Spleen (tissue), 11 donors: ENCODE measurements around the gene CD163L1. TPM values are rescaled to one million over a fixed set of nuclear protein-coding genes. Genes with fewer than 3 reads are reported as not detected.
"Not testable (repeated sequence)": the region's sequence is repeated elsewhere in the genome, so short reads cannot be mapped to it uniquely, and the experiment has no call there.

Experiments used
- DNase-seq: peaks from one replicate; pipeline ENCODE4 v3.0.0-alpha.2; 2020
- H3K27ac ChIP-seq, 8 donors: fragments of 200-600 bp; sonication (generic) in 7 of 8; 1 replicate in 4 of 8; 2 replicates in 4 of 8; pipeline versions ENCODE4 v1.5.0 to v1.8.0; 2016 to 2021; ENCODE audit warnings: inconsistent platforms in 4 of 8, mild to moderate bottlenecking in 4 of 8, moderate library complexity in 1 of 8
- H3K27me3 ChIP-seq, 7 donors: fragments of 200-600 bp; sonication (generic) in 6 of 7; replicated peaks in 1 of 7; 1 replicate in 4 of 7; 2 replicates in 3 of 7; pipeline versions ENCODE4 v1.5.0 to v1.8.0; 2016 to 2021; ENCODE audit warnings: inconsistent platforms in 3 of 7, mild to moderate bottlenecking in 1 of 7
- H3K36me3 ChIP-seq, 6 donors: fragments of 200-600 bp; sonication (generic) in 5 of 6; 1 replicate in 4 of 6; 2 replicates in 2 of 6; pipeline versions ENCODE4 v1.5.0 to v1.8.0; 2016 to 2021; ENCODE audit warnings: inconsistent platforms in 2 of 6
- H3K4me1 ChIP-seq, 6 donors: fragments of 200-600 bp; sonication (generic) in 5 of 6; 1 replicate in 3 of 6; 2 replicates in 3 of 6; pipeline versions ENCODE4 v1.5.0 to v1.8.0; 2016 to 2021; ENCODE audit warnings: inconsistent platforms in 3 of 6
- H3K4me3 ChIP-seq, 8 donors: fragments of 200-600 bp; sonication (generic) in 7 of 8; 1 replicate in 4 of 8; 2 replicates in 4 of 8; pipeline versions ENCODE4 v1.5.0 to v1.8.0; 2016 to 2021; ENCODE audit warnings: inconsistent platforms in 4 of 8, mild to moderate bottlenecking in 4 of 8, moderate library complexity in 2 of 8
- H3K9me3 ChIP-seq, 8 donors: fragments of 200-600 bp; sonication (generic) in 7 of 8; 1 replicate in 4 of 8; 2 replicates in 4 of 8; pipeline versions ENCODE4 v1.5.0 to v1.8.0; 2016 to 2021; ENCODE audit warnings: inconsistent platforms in 4 of 8
- POLR2A ChIP-seq, 3 donors: fragments of 450-650 bp; IDR thresholded peaks; one replicate each; pipeline ENCODE4 v1.5.1; 2017; ENCODE audit warnings: antibody characterized with exemption in 3 of 3, mild to moderate bottlenecking in 1 of 3
- POLR2AphosphoS5 ChIP-seq, 3 donors: sonication (generic); formaldehyde crosslinking; IDR thresholded peaks; one replicate each; pipeline ENCODE4 v1.5.1; 2017; ENCODE audit warnings: antibody characterized with exemption in 3 of 3
- WGBS, 5 donors: extraction: QIAGEN DNeasy Blood & Tissue Kit in 3 of 5; methylation state at CpG; one replicate each; pipeline versions ENCODE4 v1.1.5 to v1.1.7; 2013 to 2018; 5-methylcytosine and 5-hydroxymethylcytosine counted together
- intact Hi-C: fragments of 100-400 bp; cut with DNase I; formaldehyde crosslinking; loops from one replicate; pipeline ENCODE4 v1.15.0; 2023; ENCODE audit warnings: low total_unique reads
- polyA plus RNA-seq, 3 donors: library from polyadenylated mRNA; stranded (reverse); fragments of 200-250 nt; gene quantifications; one replicate each; pipeline ENCODE4 v1.2.1, GENCODE V29; 2013
- total RNA-seq, 7 donors: library from RNA; depleted of rRNA in 3 of 7; stranded (reverse); fragments of >200 nt in 3 of 7; fragmentation: NEBNext Ultra II Directional in 4 of 7; extraction: Animal tissue kit (Norgen Biotek cat#: 25700) in 4 of 7; gene quantifications; one replicate each; pipeline versions ENCODE4 v1.1.0 to v1.2.1, GENCODE V29; 2016 to 2021
- TF ChIP-seq, protein P1 (sequence below), 11 experiments: fragments of 200-600 bp in 7 of 11; fragments of 450-650 bp in 4 of 11; sonication (generic) in 4 of 11; IDR thresholded peaks in 8 of 11; conservative IDR thresholded peaks in 3 of 11; 1 replicate in 7 of 11; 2 replicates in 4 of 11; pipeline versions ENCODE4 v1.4.0 to v1.8.0; 2016 to 2021; ENCODE audit warnings: antibody characterized with exemption in 11 of 11, inconsistent platforms in 4 of 11, mild to moderate bottlenecking in 1 of 11
- donor health status: healthy with polysubstance abuse.
- donor health status: DM: no; HTN: no; CAD: no; lungs with moderate emphysema.
- donor health status: DM: no; HTN: no; CAD: no.
- donor health status: Bipolar disorder and iron deficiency.
- donor health status: healthy.
- donor health status: DM: no; HTN: no; CAD: no.
- donor health status: DM: yes; HTN: yes; CAD: no.

Gene CD163L1
- total and polyA plus RNA-seq, 10 donors: 11.7 to 192 (median 79.6) TPM

DNA sequence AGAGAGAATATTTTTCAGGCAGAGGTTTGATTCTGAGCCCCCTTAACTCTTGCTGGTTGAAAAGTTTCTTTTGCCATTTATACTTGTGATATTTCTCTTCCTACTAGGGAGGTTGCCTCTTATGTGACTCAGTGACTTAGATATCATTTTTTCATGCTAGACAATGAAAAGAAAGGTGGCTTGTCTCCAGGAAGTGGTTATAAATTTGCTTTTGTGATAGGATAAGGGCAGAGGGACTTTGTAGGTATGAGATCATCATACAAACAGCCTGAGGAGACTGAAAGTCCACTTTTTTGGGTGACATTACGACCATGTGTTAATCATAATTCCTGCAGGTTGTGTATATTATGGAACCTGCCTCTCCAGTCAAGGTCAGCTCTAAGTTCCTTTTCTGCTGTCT, 104.3 kb downstream of the CD163L1 start:
- TF ChIP-seq POLR2AphosphoS5 (IDR thresholded peaks at IDR 0.05) (no peak), POLR2A (IDR thresholded peaks at IDR 0.05) (no peak)
- TF ChIP-seq, protein P1, sequence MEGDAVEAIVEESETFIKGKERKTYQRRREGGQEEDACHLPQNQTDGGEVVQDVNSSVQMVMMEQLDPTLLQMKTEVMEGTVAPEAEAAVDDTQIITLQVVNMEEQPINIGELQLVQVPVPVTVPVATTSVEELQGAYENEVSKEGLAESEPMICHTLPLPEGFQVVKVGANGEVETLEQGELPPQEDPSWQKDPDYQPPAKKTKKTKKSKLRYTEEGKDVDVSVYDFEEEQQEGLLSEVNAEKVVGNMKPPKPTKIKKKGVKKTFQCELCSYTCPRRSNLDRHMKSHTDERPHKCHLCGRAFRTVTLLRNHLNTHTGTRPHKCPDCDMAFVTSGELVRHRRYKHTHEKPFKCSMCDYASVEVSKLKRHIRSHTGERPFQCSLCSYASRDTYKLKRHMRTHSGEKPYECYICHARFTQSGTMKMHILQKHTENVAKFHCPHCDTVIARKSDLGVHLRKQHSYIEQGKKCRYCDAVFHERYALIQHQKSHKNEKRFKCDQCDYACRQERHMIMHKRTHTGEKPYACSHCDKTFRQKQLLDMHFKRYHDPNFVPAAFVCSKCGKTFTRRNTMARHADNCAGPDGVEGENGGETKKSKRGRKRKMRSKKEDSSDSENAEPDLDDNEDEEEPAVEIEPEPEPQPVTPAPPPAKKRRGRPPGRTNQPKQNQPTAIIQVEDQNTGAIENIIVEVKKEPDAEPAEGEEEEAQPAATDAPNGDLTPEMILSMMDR (IDR thresholded peaks at IDR 0.05 in 8 of 11, conservative IDR thresholded peaks at IDR 0.05 in 3 of 11): no peak
- WGBS, 5 donors: 70 to 85% (median 81%) methylated on average over 1 of the region's 1 CpG
- H3K4me3 ChIP-seq: no peak overlapping the region
- H3K27ac ChIP-seq: no peak overlapping the region
- no peaks in the 10 kb centered on the region for H3K36me3 ChIP-seq
- H3K9me3 ChIP-seq: peaks cover 0 to 26% (median 9%) of the 10 kb centered on the region in 8 donors
- intact Hi-C loops: no loop called here
- H3K27me3 ChIP-seq: no peaks in the 10 kb centered on the region
- peaks cover 0 to 2% (median 0%) of the 10 kb centered on the region in 6 donors for H3K4me1 ChIP-seq
- no peak for DNase-seq

- H3K27me3 ChIP-seq, H3K36me3 ChIP-seq, H3K4me1 ChIP-seq, H3K27ac ChIP-seq, H3K4me3 ChIP-seq, intact Hi-C loops, DNase-seq: not testable (repeated sequence)
- WGBS, 5 donors: 88 to 94% (median 91%) methylated on average over 5 of the region's 5 CpGs
- H3K9me3 ChIP-seq: peaks cover 0 to 18% (median 3%) of the 10 kb centered on the region in 8 donors
These were observed 106.2 kb downstream of the CD163L1 start for GRCh38 chr12:7337790-7338189.

DNA sequence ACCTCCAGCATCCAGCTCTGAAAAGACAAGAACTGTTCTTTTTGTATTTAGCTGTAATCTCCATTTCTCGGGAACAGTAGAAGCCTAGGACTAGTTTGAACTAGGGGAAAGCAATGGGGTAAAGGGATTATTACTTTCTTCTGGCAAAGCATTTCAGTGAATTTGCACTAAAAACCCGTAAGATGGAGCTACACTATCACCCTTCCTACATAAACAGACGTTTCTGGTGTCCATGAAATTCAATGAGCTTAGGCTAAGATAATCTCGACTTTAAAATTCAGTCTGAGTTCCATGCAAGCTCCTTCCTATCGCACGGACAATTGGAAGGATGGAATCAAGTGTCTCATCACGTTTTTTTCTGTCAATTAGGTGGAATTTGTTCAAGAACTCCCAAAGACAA, 116.0 kb downstream of the CD163L1 start:
- no peak for DNase-seq
- Histone ChIP-seq H3K27me3 (peaks cover 0 to 11% (median 0%) of the 10 kb centered on the region in 7 donors), H3K27ac (no peak overlapping the region), H3K9me3 (peaks cover 0 to 12% (median 2%) of the 10 kb centered on the region in 8 donors), H3K4me1 (no peaks in the 10 kb centered on the region), H3K4me3 (no peak overlapping the region), H3K36me3 (no peaks in the 10 kb centered on the region)
- WGBS, 5 donors: 70 to 83% (median 74%) methylated on average over 7 of the region's 7 CpGs
- intact Hi-C loops: no loop called here
- TF ChIP-seq, protein P1 (IDR thresholded peaks at IDR 0.05 in 8 of 11, conservative IDR thresholded peaks at IDR 0.05 in 3 of 11): no peak
- no peak for TF ChIP-seq POLR2A (IDR thresholded peaks at IDR 0.05)
- TF ChIP-seq POLR2AphosphoS5 (IDR thresholded peaks at IDR 0.05): no peak

DNA sequence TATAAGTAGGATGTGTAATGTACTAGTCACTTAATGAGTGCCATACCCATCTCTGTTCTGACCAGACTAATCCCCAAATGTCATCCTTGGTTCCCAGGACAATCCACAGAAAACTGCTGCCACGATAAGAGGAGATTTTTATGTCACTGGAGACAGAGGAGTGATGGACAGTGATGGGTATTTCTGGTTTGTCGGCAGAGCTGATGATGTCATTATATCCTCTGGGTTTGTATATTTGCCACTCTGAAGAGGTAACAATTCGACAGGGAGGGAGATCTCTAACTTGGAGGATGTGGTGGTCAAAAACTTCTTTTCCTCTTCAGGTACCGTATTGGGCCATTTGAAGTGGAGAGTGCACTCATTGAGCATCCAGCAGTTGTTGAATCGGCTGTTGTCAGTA, 119.8 kb downstream of the CD163L1 start:
- intact Hi-C loops: no loop called here
- 79 to 91% (median 85%) methylated on average over 5 of the region's 5 CpGs for WGBS, 5 donors
- Histone ChIP-seq H3K4me3 (no peak overlapping the region), H3K27ac (no peak overlapping the region), H3K9me3 (no peaks in the 10 kb centered on the region), H3K27me3 (peaks cover 0 to 11% (median 0%) of the 10 kb centered on the region in 7 donors), H3K36me3 (no peaks in the 10 kb centered on the region), H3K4me1 (no peaks in the 10 kb centered on the region)
- no peak for DNase-seq
- TF ChIP-seq, protein P1 (IDR thresholded peaks at IDR 0.05 in 8 of 11, conservative IDR thresholded peaks at IDR 0.05 in 3 of 11): no peak
- TF ChIP-seq POLR2A (IDR thresholded peaks at IDR 0.05) (no peak), POLR2AphosphoS5 (IDR thresholded peaks at IDR 0.05) (no peak)

DNA sequence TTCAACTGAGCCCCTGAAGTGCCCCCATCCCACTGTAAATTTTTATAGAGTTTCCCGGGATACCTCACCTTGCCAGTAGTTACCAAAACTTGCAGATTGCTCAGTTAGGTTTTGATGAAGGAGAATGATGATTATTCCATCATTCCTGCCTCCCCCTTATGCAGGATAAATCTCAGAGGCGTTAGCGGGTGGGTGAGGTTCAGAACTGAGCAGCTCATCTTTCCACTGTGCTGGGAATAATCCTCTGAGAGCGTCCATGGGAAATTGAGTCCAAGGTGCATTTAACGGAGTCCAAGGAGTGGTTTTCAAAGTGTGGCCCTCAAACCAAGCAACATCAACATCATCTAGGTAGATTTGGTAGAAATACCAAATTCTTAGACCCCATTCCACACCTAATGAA, 121.4 kb downstream of the CD163L1 start:
- Histone ChIP-seq H3K27me3 (peaks cover 0 to 4% (median 0%) of the 10 kb centered on the region in 7 donors), H3K4me3 (no peak overlapping the region), H3K36me3 (no peaks in the 10 kb centered on the region), H3K27ac (no peak overlapping the region), H3K4me1 (no peaks in the 10 kb centered on the region), H3K9me3 (no peaks in the 10 kb centered on the region)
- intact Hi-C loops: no loop called here
- WGBS, 5 donors: 83 to 97% (median 90%) methylated on average over 5 of the region's 5 CpGs
- no peak for DNase-seq
- TF ChIP-seq POLR2AphosphoS5 (IDR thresholded peaks at IDR 0.05) (no peak), POLR2A (IDR thresholded peaks at IDR 0.05) (no peak)
- TF ChIP-seq, protein P1 (IDR thresholded peaks at IDR 0.05 in 8 of 11, conservative IDR thresholded peaks at IDR 0.05 in 3 of 11): no peak
